ENCODE results near the gene CTNNA3.

CTNNA3 gene

DNA sequence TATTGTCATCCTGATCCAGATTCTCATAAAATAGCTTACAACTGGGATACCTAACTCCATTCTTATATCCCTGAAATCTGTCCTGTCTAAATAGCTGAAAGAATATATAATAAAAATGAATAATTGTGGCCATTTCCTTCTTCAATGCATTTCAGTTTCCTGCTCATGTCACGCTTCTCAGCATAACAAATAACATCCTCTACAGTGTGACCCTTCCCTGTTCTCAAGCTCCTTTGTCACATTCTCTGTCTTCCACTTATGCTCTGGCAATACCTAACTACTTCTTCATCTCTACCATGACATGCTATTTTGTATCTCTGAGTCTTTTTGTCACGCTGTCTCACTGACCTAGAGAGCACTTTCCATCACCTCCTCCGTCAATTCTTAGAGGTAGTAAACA is 1654.2 kb downstream of the CTNNA3 start:
- Histone ChIP-seq H3K9me3 (ENCODE audit: control insufficient read depth, insufficient read depth, low read depth, low read length) (peaks cover 3% of the 10 kb centered on the region; the same call in 1 of the 2 replicates), H3K36me3 (ENCODE audit: control insufficient read depth, insufficient read depth, low read length) (no peaks in the 10 kb centered on the region), H3K27ac (ENCODE audit: low read depth, low read length) (no peak overlapping the region), H3K4me3 (ENCODE audit: low read depth, low read length) (no peak overlapping the region), H3K27me3 (ENCODE audit: control insufficient read depth, insufficient read depth, low read length) (no peaks in the 10 kb centered on the region), H3K4me1 (ENCODE audit: control insufficient read depth, insufficient read depth, low read length) (no peaks in the 10 kb centered on the region), H3K9ac (ENCODE audit: low read length) (no peak overlapping the region)

DNA sequence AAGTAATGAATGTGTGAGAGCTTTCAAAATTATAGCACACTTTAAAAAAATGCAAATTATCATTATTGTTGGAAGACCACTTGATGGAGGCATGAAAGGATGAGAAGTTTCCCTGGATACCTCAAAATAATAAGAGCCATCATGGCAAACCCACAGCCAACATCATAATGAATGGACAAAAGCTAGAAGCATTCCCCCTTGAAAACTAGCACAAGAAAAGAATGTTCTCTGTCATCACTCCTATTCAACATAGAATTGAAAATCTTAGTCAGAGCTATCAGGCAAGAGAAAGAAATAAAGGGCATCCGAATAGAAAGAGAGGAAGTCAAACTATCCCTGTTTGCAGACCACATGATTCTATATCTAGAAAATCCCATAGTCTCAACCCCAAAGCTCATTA is 1657.4 kb downstream of the CTNNA3 start:
- Histone ChIP-seq H3K36me3 (ENCODE audit: control insufficient read depth, insufficient read depth, low read length) (no peaks in the 10 kb centered on the region), H3K9me3 (ENCODE audit: control insufficient read depth, insufficient read depth, low read depth, low read length) (no peaks in the 10 kb centered on the region), H3K9ac (ENCODE audit: low read length) (no peak overlapping the region), H3K4me1 (ENCODE audit: control insufficient read depth, insufficient read depth, low read length) (no peaks in the 10 kb centered on the region), H3K27me3 (ENCODE audit: control insufficient read depth, insufficient read depth, low read length) (no peaks in the 10 kb centered on the region), H3K4me3 (ENCODE audit: low read depth, low read length) (no peak overlapping the region), H3K27ac (ENCODE audit: low read depth, low read length) (no peak overlapping the region)

DNA sequence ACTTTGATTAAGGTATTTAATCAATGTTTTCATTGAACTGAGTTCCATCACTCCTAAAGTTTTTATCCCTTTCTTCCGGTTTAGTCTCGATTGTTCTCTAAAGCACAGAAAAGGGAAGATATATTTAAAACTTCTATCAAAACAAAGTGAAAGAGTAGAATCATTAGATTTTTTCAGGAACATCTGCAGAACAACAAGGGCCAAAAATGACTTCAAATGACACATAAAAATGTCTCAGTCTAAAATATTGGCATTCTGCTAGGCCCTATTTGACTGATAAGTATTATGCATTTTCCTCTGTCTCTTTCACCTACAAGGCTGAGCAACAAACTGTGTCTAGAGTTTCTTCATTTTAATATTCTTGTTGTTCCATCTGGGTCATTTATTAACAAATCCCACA is 1669.7 kb downstream of the CTNNA3 start:
- H3K4me3 ChIP-seq (ENCODE audit: low read depth, low read length): no peak overlapping the region
- no peak overlapping the region for H3K9ac ChIP-seq (ENCODE audit: low read length)
- H3K27ac ChIP-seq (ENCODE audit: low read depth, low read length): no peak overlapping the region
- H3K9me3 ChIP-seq (ENCODE audit: control insufficient read depth, insufficient read depth, low read depth, low read length): no peaks in the 10 kb centered on the region
- no peaks in the 10 kb centered on the region for H3K27me3 ChIP-seq (ENCODE audit: control insufficient read depth, insufficient read depth, low read length)
- H3K4me1 ChIP-seq (ENCODE audit: control insufficient read depth, insufficient read depth, low read length): no peaks in the 10 kb centered on the region
- no peaks in the 10 kb centered on the region for H3K36me3 ChIP-seq (ENCODE audit: control insufficient read depth, insufficient read depth, low read length)

DNA sequence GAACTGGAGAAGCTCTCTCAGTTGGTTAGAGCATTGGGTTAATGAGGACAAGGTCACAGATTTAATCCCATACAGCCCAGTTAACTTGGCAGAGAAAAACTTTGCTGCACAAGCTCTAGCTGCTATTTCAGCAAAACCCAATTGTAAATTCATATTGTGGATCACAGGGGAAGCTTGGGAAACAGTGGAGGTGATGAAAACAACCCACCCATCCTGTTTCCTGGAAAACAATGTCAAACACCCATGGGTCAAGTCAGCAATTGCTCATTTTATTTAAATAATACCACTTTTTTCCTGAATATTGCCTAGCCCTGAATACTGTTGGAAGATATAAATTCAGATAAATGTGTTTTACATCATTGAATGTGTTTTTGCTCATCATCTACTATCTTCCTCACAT is 1670.8 kb downstream of the CTNNA3 start:
- Histone ChIP-seq H3K9ac (ENCODE audit: low read length) (no peak overlapping the region), H3K4me1 (ENCODE audit: control insufficient read depth, insufficient read depth, low read length) (no peaks in the 10 kb centered on the region), H3K27ac (ENCODE audit: low read depth, low read length) (no peak overlapping the region), H3K36me3 (ENCODE audit: control insufficient read depth, insufficient read depth, low read length) (no peaks in the 10 kb centered on the region), H3K9me3 (ENCODE audit: control insufficient read depth, insufficient read depth, low read depth, low read length) (no peaks in the 10 kb centered on the region), H3K4me3 (ENCODE audit: low read depth, low read length) (no peak overlapping the region), H3K27me3 (ENCODE audit: control insufficient read depth, insufficient read depth, low read length) (no peaks in the 10 kb centered on the region)

DNA sequence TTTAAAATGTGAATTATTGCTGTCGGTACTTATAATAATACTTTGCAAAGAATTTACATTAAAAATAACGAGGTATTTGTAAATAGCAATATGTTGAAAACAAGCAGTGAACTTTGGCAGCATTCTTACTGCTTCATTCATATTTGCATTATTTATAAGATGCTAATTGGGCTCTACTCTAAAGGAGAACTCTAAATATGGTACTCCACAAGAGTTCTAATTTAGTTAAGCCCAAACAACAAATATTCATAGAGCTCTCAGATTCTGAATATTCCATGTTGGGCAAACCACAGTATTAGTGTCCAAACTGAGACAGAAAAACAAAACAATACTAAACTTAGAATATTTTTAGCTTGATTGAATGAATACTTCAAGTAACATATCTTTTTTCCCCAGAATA is 1674.6 kb downstream of the CTNNA3 start:
- Histone ChIP-seq H3K9me3 (ENCODE audit: control insufficient read depth, insufficient read depth, low read depth, low read length) (no peaks in the 10 kb centered on the region), H3K9ac (ENCODE audit: low read length) (no peak overlapping the region), H3K27me3 (ENCODE audit: control insufficient read depth, insufficient read depth, low read length) (no peaks in the 10 kb centered on the region), H3K36me3 (ENCODE audit: control insufficient read depth, insufficient read depth, low read length) (no peaks in the 10 kb centered on the region), H3K27ac (ENCODE audit: low read depth, low read length) (no peak overlapping the region), H3K4me3 (ENCODE audit: low read depth, low read length) (no peak overlapping the region), H3K4me1 (ENCODE audit: control insufficient read depth, insufficient read depth, low read length) (no peaks in the 10 kb centered on the region)

DNA sequence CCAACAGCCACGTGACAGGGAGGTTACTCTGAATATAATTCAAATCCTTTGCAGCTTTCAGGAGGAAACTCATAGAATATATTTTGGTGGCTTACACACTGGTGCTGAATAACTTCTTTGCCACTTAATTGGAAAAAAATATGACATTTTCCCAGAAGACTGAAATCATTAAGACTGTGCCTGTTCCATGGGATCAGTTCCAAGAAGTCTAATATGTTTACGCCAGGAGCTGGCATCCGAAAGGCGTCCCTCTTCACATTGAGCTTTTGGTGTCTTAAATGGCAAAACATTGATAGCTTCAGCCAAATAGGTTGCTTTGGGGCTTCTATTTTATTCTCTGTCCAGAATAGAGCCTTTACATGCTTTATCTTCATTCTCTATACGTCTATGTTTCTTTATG is 1687.8 kb downstream of the CTNNA3 start:
- Histone ChIP-seq H3K9ac (ENCODE audit: low read length) (no peak overlapping the region), H3K4me3 (ENCODE audit: low read depth, low read length) (no peak overlapping the region), H3K4me1 (ENCODE audit: control insufficient read depth, insufficient read depth, low read length) (no peaks in the 10 kb centered on the region), H3K9me3 (ENCODE audit: control insufficient read depth, insufficient read depth, low read depth, low read length) (no peaks in the 10 kb centered on the region), H3K27ac (ENCODE audit: low read depth, low read length) (no peak overlapping the region), H3K27me3 (ENCODE audit: control insufficient read depth, insufficient read depth, low read length) (no peaks in the 10 kb centered on the region), H3K36me3 (ENCODE audit: control insufficient read depth, insufficient read depth, low read length) (no peaks in the 10 kb centered on the region)

DNA sequence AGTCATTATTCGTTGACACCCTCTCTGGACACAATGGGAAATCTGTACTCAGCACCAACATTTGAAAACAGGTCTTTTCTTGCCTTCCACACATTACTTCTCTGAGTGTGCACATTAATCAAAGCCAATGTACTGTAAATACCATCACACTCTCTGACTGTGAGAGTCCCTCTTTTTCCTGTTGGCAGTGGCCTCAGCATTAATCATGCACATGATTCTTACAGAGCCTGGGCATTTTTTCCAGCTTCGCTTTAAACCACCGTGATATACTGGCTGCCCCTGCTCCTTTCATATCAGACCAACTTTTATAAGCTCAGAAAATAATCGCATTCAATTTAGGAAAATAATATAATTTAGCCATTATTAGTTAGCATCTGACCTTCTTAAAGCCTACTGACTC is 1689.6 kb downstream of the CTNNA3 start:
- H3K9ac ChIP-seq (ENCODE audit: low read length): no peak overlapping the region
- H3K27me3 ChIP-seq (ENCODE audit: control insufficient read depth, insufficient read depth, low read length): no peaks in the 10 kb centered on the region
- no peaks in the 10 kb centered on the region for H3K9me3 ChIP-seq (ENCODE audit: control insufficient read depth, insufficient read depth, low read depth, low read length)
- H3K4me3 ChIP-seq (ENCODE audit: low read depth, low read length): no peak overlapping the region
- no peaks in the 10 kb centered on the region for H3K36me3 ChIP-seq (ENCODE audit: control insufficient read depth, insufficient read depth, low read length)
- no peaks in the 10 kb centered on the region for H3K4me1 ChIP-seq (ENCODE audit: control insufficient read depth, insufficient read depth, low read length)
- H3K27ac ChIP-seq (ENCODE audit: low read depth, low read length): no peak overlapping the region

DNA sequence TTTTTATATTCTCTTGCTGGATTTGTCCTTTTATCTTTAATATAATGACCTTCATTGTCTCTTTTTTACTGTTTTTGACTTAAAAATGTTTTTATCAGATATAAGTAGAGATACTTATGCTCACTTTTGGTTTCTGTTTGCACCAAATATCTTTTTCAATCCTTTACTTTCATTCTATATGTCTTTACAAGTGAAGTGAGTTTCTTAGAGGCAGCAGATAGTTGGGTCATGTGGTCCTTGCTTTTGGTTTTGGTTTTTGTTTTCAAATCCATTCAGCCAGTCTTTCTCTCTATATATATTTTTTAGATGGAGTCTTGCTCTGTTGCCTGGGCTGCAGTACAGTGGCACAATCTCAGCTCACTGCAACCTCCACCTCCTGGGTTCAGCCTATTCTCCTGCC is 1702.5 kb downstream of the CTNNA3 start:
- Histone ChIP-seq H3K9ac (ENCODE audit: low read length) (no peak overlapping the region), H3K4me1 (ENCODE audit: control insufficient read depth, insufficient read depth, low read length) (no peaks in the 10 kb centered on the region), H3K4me3 (ENCODE audit: low read depth, low read length) (no peak overlapping the region), H3K27me3 (ENCODE audit: control insufficient read depth, insufficient read depth, low read length) (no peaks in the 10 kb centered on the region), H3K27ac (ENCODE audit: low read depth, low read length) (no peak overlapping the region), H3K9me3 (ENCODE audit: control insufficient read depth, insufficient read depth, low read depth, low read length) (no peaks in the 10 kb centered on the region), H3K36me3 (ENCODE audit: control insufficient read depth, insufficient read depth, low read length) (no peaks in the 10 kb centered on the region)

DNA sequence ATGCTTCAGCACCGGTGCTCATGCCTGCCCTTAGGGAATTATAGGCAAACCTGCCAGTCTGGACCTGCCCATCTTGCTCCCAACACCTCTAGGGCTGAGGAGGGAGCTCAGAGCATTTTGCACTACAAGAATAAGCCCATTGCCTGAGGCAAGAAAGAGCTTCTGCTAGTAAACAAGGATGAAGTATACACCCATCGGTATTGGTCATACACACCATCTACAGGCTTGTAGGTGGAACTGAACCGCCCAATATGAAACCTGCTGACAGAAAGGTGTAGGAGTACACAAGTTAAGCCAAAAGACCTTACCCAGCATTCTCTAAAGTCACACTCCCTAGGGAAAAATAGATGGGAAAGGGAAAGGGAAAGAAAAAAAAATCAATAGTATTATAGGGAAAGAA is 1727.1 kb downstream of the CTNNA3 start:
- Histone ChIP-seq H3K4me1 (ENCODE audit: control insufficient read depth, insufficient read depth, low read length) (no peaks in the 10 kb centered on the region), H3K36me3 (ENCODE audit: control insufficient read depth, insufficient read depth, low read length) (no peaks in the 10 kb centered on the region), H3K27me3 (ENCODE audit: control insufficient read depth, insufficient read depth, low read length) (no peaks in the 10 kb centered on the region), H3K4me3 (ENCODE audit: low read depth, low read length) (no peak overlapping the region), H3K9ac (ENCODE audit: low read length) (no peak overlapping the region), H3K9me3 (ENCODE audit: control insufficient read depth, insufficient read depth, low read depth, low read length) (no peaks in the 10 kb centered on the region), H3K27ac (ENCODE audit: low read depth, low read length) (no peak overlapping the region)

DNA sequence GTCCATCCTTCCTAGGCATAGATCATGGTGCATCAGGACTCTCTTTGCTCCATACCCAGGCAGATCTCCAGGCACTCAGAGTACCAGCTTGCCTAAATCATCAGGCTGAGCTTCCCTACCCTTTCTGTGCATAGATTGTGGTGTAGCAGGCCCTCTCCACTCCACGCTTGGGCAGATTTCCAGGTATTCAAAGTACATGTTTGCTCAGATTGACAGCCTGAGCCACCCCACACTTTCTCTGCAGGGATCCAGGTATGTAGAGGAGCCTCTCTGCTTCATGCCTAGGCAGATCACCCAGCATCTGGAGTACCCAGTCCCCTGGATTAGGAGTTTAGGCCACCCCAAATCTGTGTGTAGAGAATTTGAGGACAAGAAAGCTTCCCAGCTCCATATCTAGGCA is 1727.6 kb downstream of the CTNNA3 start:
- H3K27ac ChIP-seq (ENCODE audit: low read depth, low read length): no peak overlapping the region
- H3K4me3 ChIP-seq (ENCODE audit: low read depth, low read length): no peak overlapping the region
- H3K9me3 ChIP-seq (ENCODE audit: control insufficient read depth, insufficient read depth, low read depth, low read length): no peaks in the 10 kb centered on the region
- H3K4me1 ChIP-seq (ENCODE audit: control insufficient read depth, insufficient read depth, low read length): no peaks in the 10 kb centered on the region
- H3K36me3 ChIP-seq (ENCODE audit: control insufficient read depth, insufficient read depth, low read length): no peaks in the 10 kb centered on the region
- H3K27me3 ChIP-seq (ENCODE audit: control insufficient read depth, insufficient read depth, low read length): no peaks in the 10 kb centered on the region
- no peak overlapping the region for H3K9ac ChIP-seq (ENCODE audit: low read length)

DNA sequence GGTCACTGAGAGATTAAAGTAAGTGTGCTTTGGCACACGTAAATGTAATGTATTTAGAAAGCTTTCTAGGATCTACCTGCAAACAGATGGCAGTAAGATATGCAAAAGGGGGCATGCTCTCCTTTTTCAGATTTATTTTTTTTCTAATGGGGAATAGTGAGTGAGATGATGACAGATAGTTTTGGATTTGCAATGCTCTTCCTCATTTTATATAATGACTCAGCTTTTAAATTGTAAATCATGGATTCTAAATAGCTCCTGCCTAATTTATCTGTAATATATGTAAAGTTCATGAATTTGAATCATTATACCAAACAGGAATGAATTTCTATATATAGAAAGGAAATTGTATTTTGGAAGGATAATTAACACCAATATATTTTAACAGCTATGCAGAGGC is 1731.8 kb downstream of the CTNNA3 start:
- Histone ChIP-seq H3K4me3 (ENCODE audit: low read depth, low read length) (no peak overlapping the region), H3K9ac (ENCODE audit: low read length) (no peak overlapping the region), H3K4me1 (ENCODE audit: control insufficient read depth, insufficient read depth, low read length) (no peaks in the 10 kb centered on the region), H3K27ac (ENCODE audit: low read depth, low read length) (no peak overlapping the region), H3K9me3 (ENCODE audit: control insufficient read depth, insufficient read depth, low read depth, low read length) (peaks cover 10% of the 10 kb centered on the region), H3K36me3 (ENCODE audit: control insufficient read depth, insufficient read depth, low read length) (no peaks in the 10 kb centered on the region), H3K27me3 (ENCODE audit: control insufficient read depth, insufficient read depth, low read length) (no peaks in the 10 kb centered on the region)

DNA sequence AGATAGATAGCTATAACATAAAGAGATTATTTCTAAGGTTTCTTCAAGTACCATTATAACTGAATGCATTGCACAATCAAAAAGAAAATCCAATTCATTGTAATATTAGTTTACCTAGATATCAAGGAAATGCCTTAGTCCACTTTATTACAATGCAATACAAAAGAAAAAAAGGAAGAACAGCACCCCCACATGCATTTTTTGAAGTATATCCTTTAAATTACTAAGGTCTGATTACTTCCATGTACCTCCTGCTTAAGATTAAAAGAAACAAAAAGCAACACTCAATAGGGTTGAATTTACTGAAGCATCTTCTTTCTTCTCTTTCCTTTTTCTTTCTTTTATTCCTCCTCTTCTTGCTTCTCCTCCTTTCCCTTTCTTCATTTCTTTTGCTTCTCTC is 1743.9 kb downstream of the CTNNA3 start:
- Histone ChIP-seq H3K4me3 (ENCODE audit: low read depth, low read length) (no peak overlapping the region), H3K9ac (ENCODE audit: low read length) (no peak overlapping the region), H3K4me1 (ENCODE audit: control insufficient read depth, insufficient read depth, low read length) (no peaks in the 10 kb centered on the region), H3K9me3 (ENCODE audit: control insufficient read depth, insufficient read depth, low read depth, low read length) (no peaks in the 10 kb centered on the region), H3K27me3 (ENCODE audit: control insufficient read depth, insufficient read depth, low read length) (no peaks in the 10 kb centered on the region), H3K36me3 (ENCODE audit: control insufficient read depth, insufficient read depth, low read length) (no peaks in the 10 kb centered on the region), H3K27ac (ENCODE audit: low read depth, low read length) (no peak overlapping the region)

Data from HUES6 (cell line).